ENCODE data around the gene ME3.

- TF ChIP-seq CTCF (conservative IDR thresholded peaks at IDR 0.05; ENCODE audit: low read length) (no peak), EZH2phosphoT487 (IDR thresholded peaks at IDR 0.05; ENCODE audit: borderline replicate concordance, low read depth, low read length) (no peak)
Observed at GRCh38 chr11:86639137-86639536, 33.3 kb downstream of the ME3 start.
